GM19463 (cell line): ENCODE data around the gene TNFRSF4.
"Not testable (repeated sequence)": the region's sequence is repeated elsewhere in the genome, so short reads cannot be mapped to it uniquely, and the experiment has no call there.

Experiments
- ATAC-seq: cut with Tn5 transposase; IDR thresholded peaks from one replicate; pipeline ENCODE4 v1.9.1; 2021; ENCODE audit warnings: mild to moderate bottlenecking, moderate library complexity; ENCODE audit not compliant: unreplicated experiment

Gene TNFRSF4

GRCh38 chr1:1204425-1204920, 9.5 kb downstream of the TNFRSF4 start:
- no peak for ATAC-seq

DNA sequence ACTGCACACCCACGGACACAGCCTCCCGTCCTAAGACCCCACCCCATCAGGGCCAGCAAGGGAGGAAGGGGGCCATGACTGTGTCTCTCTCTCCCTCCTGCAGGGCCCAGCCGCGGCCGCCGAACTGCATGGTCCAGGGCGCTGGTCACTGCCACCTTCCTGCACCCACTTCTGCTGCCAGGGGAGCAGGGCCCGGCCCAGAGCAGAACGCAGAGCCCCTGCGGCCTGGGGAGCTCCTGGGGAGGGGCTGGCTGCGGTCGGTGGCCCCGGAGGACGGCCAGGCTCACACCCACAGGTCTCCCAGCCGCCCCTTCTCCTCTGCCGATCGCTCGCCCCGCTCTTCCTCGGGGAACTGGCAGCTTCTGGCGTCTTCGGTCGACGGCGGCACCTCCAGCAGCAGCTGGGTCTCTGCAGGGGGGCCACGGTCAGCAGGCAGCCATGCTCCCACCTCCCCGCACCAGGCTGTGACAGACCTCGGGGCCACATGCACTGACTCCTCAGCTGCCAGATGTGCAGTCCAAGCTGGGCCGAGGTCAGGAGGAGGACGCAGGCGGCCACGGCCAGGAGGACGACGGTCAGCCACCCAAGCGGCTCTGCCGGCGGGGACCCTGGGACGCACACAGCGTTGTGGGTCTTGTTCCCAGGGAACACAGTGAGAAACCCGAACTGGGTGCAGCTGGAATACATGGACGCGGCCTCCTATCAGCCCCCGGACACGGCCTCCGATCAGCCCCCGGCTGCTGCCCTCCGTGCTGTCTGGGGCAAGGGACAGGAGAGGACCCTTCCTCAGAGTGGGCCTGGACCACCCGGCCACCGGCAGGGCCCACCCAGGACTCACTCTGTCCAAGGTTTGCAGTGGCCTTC, 10.2 kb downstream of the TNFRSF4 start:
- no peak for ATAC-seq

GRCh38 chr1:1202831-1203560, 11.0 kb downstream of the TNFRSF4 start:
- no peak for ATAC-seq

- ATAC-seq: peak; percentile 72
Observed at GRCh38 chr1:1200876-1201810, 12.8 kb downstream of the TNFRSF4 start.

DNA sequence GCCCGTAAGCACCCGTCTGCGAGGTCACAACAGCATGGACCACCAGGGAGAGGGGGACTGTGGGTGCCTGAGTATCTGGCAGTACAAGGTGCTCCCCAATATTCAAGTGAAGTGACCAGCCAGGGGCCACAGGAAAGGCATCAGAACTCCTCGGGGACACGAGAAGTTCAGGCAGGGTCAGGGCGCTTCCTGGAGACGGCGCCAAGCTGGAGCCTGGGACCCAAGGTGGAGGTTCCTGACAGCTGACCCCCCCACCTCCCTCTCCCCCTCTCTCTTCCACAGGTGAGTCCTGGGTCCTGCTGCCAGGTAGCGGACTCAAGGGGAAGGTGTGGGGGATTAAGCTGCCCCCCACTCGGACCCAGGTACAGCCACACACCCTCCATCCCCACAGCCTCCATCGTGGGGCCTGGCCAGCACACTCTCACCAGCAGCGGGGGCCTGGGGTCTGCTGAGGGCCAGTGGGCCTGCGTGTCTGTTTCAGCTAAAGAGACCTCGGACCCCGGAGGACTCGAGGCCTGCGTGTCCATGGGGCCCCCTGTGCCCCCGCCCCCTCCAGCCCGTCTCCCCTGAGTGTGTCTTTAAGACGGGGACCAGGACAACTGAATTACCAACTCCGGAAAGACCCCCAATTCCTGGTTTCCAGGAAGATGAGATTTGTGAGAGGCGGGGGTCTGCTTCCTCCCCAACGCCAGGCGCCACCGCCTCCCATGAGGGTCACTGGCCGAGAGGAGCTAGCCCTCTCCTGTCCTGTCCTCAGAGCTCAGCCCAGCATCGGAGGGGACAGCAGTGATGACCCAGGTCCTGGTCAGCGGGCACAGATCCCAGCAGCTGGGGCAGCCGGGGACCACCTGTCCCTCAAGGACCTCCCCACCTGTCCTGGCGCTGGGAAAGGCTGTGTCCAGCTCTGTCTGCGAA, 13.7 kb downstream of the TNFRSF4 start:
- ATAC-seq: no peak

GRCh38 chr1:1199141-1199960, 14.6 kb downstream of the TNFRSF4 start:
- no peak for ATAC-seq

DNA sequence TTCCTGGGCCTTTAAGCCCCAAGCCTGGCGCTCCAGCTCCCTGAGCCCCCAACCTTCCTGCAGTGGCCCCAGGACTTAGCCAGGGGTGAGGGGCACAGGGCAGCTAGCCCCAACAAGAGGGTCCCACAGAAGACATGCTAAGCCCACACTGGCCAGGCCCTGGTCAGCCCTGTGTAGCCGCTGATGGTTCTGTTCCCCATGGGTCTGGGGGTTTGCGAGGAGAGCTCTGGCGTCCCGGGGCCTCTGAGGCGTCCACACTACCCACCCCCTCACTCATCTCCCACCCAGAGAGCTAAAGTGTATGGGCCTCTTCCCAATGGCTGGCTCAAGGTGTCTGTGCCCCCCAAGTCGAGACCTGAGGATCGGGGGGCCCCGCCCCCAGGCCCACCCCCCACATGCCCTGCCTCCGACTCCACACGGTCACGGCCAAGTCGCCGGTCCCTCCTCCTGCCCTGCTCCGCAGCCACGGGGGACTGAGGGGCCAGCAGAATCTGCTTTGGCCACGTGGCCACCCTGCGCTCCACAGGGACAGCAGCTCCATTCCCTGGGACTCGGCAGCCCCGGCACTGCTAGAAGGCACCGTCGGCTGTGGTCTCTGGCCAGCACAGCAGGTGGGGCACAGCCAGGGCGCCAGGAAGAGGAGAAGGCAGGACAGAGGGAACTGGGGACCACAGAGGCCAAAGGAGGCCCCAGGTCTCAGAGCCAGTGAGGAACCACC, 15.4 kb downstream of the TNFRSF4 start:
- ATAC-seq: no peak

DNA sequence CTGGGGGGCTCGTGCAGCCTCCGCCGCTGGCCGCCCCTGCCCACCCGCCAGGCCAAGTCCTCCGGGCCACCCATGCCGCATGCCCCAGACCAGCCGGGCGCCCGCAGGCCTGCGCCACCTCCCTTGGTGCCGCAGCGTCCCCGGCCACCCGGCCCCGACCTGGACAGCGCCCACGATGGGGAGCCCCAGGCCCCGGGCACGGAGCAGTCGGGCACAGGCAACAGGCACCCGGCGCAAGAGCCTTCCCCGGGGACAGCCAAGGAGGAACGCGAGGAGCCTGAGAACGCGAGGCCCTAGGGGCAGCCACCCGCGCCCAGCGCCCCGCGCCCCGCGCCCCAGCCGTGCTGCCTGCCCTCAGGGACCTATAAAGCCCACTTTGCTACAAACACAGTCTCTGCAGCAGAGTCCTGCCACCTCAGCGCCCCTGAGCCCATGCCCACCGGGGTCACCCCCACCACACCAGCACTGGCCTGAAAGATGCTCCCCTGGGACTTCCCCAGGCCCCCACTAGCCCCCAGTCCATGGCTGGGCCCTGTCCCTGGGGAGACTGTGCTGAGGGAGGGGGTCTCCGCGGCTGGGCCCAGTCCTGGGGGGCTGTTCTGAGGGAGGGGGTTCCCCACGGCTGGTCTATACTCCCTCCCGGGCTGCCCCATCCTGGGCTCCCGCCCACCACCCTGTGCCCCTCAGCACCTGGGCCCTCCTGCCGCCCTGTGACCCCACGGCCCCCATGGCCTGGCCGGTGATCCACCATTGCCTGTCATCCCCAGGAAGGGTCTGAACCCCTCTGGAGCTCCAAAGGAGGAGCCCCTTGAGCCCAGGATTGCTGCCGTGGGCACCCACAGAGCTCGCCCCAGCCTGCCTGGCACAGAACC, 16.2 kb downstream of the TNFRSF4 start:
- no peak for ATAC-seq

- ATAC-seq: no peak
Observed at GRCh38 chr1:1197188-1197500, 16.8 kb downstream of the TNFRSF4 start.

GRCh38 chr1:1196431-1197187, 17.3 kb downstream of the TNFRSF4 start:
- no peak for ATAC-seq

GRCh38 chr1:1195726-1196125, 18.2 kb downstream of the TNFRSF4 start:
- ATAC-seq: not testable (repeated sequence)

- ATAC-seq: no peak
Observed at GRCh38 chr1:1194723-1195122, 19.2 kb downstream of the TNFRSF4 start.

DNA sequence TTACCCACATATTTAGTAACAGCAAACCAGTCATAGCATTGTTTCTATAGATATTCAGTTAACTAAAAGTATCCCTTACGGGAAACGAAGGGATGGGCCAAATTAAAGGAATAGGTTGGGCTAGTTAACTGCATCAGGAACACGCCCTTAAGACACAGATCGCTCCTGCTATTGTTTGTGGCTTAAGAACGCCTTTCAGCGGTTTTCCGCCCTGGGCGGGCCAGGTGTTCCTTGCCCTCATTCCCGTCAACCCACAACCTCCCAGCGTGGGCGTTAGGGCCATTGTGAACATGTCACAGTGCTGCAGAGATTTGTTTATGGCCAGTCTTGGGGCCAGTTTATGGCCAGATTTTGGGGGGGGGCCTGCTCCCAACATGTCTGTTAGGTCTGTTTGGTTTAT, 22.2 kb downstream of the TNFRSF4 start:
- no peak for ATAC-seq

- no peak for ATAC-seq
Observed at GRCh38 chr1:1189111-1189510, 24.8 kb downstream of the TNFRSF4 start.

DNA sequence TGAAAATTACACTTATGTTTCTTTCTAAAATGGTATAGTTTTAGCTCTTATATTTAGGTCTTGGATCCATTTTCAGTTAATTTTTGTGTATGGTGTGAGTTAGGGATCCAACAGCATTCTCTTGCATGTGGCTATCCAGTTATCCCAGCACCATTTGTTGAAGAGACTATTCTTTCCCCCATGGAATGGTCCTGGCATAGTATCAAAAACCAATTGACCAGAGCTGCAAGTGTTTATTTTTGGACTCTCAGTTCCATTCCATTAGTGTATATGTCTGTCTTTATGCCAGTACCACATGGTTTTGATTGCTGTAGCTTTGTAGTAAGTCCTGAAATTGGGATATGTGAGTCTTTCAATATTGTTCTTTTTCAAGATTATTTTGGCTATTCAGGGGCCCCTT, 26.0 kb downstream of the TNFRSF4 start:
- ATAC-seq: no peak

GRCh38 chr1:1185101-1185765, 28.7 kb downstream of the TNFRSF4 start:
- ATAC-seq: no peak
